ENCODE results near the gene DIO3. TPM values are rescaled to one million over a fixed set of nuclear protein-coding genes. Genes with fewer than 3 reads are reported as not detected.

Gene DIO3
- total RNA-seq, 1 experiment from 2014 or later = not detected

DNA sequence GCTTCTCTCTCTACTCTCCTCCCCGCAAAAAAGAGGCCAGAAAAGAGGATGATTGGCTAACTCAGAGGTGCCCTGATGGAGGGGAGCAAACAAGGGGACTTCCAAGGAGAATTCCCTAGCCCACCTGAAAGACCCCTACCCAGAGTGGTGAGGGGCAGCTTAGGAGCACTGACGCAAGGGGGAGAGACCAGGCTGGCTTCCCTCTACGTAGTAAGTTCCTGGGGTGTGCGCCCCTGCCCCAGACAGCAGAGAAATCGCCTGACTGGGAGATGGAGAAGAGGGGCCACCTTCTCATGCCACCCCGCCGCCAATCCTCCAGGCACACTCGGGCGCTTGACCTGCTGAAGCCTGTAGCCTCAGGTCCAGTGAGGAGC lies 2.1 kb upstream of the DIO3 start:
- Histone ChIP-seq H3K4me3 (ENCODE audit: low read length) (no peak overlapping the region), H3K9me2 (replicated peaks; ENCODE audit: insufficient read depth, low read length) (no peaks in the 10 kb centered on the region), H2AFZ (ENCODE audit: low read length) (no peak overlapping the region), H3K36me3 (ENCODE audit: insufficient read depth, low read length) (no peaks in the 10 kb centered on the region), H3K27me3 (ENCODE audit: low read length) (no peaks in the 10 kb centered on the region), H3K4me1 (ENCODE audit: low read length) (no peaks in the 10 kb centered on the region), H3K27ac (ENCODE audit: low read length) (no peak overlapping the region), H3K9ac (ENCODE audit: low read length) (no peak overlapping the region), H4K20me1 (ENCODE audit: insufficient read depth, low read depth, low read length) (no peaks in the 10 kb centered on the region), H3K9me3 (ENCODE audit: low read length) (peaks cover 3% of the 10 kb centered on the region; the same call in 1 of the 2 replicates), H3K4me2 (ENCODE audit: low read depth, low read length, poor library complexity, severe bottlenecking) (no peak overlapping the region), H3K79me2 (ENCODE audit: low read length) (no peaks in the 10 kb centered on the region)
- DNase-seq = no peak

- no peaks in the 10 kb centered on the region for H3K36me3 ChIP-seq (ENCODE audit: insufficient read depth, low read length)
- no peak overlapping the region for H3K9ac ChIP-seq (ENCODE audit: low read length)
- DNase-seq = no peak
- no peaks in the 10 kb centered on the region for H4K20me1 ChIP-seq (ENCODE audit: insufficient read depth, low read depth, low read length)
- H3K9me3 ChIP-seq (ENCODE audit: low read length) = peaks cover 3% of the 10 kb centered on the region; the same call in 1 of the 2 replicates
- no peaks in the 10 kb centered on the region for H3K79me2 ChIP-seq (ENCODE audit: low read length)
- H3K4me3 ChIP-seq (ENCODE audit: low read length) = no peak overlapping the region
- H3K27ac ChIP-seq (ENCODE audit: low read length) = no peak overlapping the region
- no peaks in the 10 kb centered on the region for H3K9me2 ChIP-seq (replicated peaks; ENCODE audit: insufficient read depth, low read length)
- no peaks in the 10 kb centered on the region for H3K4me1 ChIP-seq (ENCODE audit: low read length)
- H3K27me3 ChIP-seq (ENCODE audit: low read length) = no peaks in the 10 kb centered on the region
- H2AFZ ChIP-seq (ENCODE audit: low read length) = no peak overlapping the region
- H3K4me2 ChIP-seq (ENCODE audit: low read depth, low read length, poor library complexity, severe bottlenecking) = no peak overlapping the region
These were observed 1.4 kb upstream of the DIO3 start for GRCh38 chr14:101559624-101560533.

GRCh38 chr14:101560534-101561113 lies 671 bp upstream of the DIO3 start:
- H3K4me1 ChIP-seq (ENCODE audit: low read length) = no peaks in the 10 kb centered on the region

GRCh38 chr14:101561897-101562490 lies 699 bp downstream of the DIO3 start:
- no peak overlapping the region for H3K9ac ChIP-seq (ENCODE audit: low read length)
- H3K36me3 ChIP-seq (ENCODE audit: insufficient read depth, low read length) = no peaks in the 10 kb centered on the region
- no peak overlapping the region for H3K4me2 ChIP-seq (ENCODE audit: low read depth, low read length, poor library complexity, severe bottlenecking)
- no peak overlapping the region for H3K4me3 ChIP-seq (ENCODE audit: low read length)
- H3K9me3 ChIP-seq (ENCODE audit: low read length) = peaks cover 3% of the 10 kb centered on the region; the same call in 1 of the 2 replicates
- DNase-seq = no peak
- H3K27ac ChIP-seq (ENCODE audit: low read length) = no peak overlapping the region
- no peaks in the 10 kb centered on the region for H3K9me2 ChIP-seq (replicated peaks; ENCODE audit: insufficient read depth, low read length)
- H3K79me2 ChIP-seq (ENCODE audit: low read length) = no peaks in the 10 kb centered on the region
- H2AFZ ChIP-seq (ENCODE audit: low read length) = no peak overlapping the region
- H4K20me1 ChIP-seq (ENCODE audit: insufficient read depth, low read depth, low read length) = no peaks in the 10 kb centered on the region
- H3K4me1 ChIP-seq (ENCODE audit: low read length) = no peaks in the 10 kb centered on the region
- H3K27me3 ChIP-seq (ENCODE audit: low read length) = no peaks in the 10 kb centered on the region

More at GRCh38 chr14:101560534-101561113, 671 bp upstream of the DIO3 start:
- Histone ChIP-seq H3K9ac (ENCODE audit: low read length) (no peak overlapping the region), H2AFZ (ENCODE audit: low read length) (no peak overlapping the region), H3K4me2 (ENCODE audit: low read depth, low read length, poor library complexity, severe bottlenecking) (no peak overlapping the region), H3K36me3 (ENCODE audit: insufficient read depth, low read length) (no peaks in the 10 kb centered on the region), H3K9me3 (ENCODE audit: low read length) (peaks cover 3% of the 10 kb centered on the region; the same call in 1 of the 2 replicates), H4K20me1 (ENCODE audit: insufficient read depth, low read depth, low read length) (no peaks in the 10 kb centered on the region), H3K9me2 (replicated peaks; ENCODE audit: insufficient read depth, low read length) (no peaks in the 10 kb centered on the region), H3K79me2 (ENCODE audit: low read length) (no peaks in the 10 kb centered on the region), H3K27ac (ENCODE audit: low read length) (no peak overlapping the region), H3K4me3 (ENCODE audit: low read length) (no peak overlapping the region), H3K27me3 (ENCODE audit: low read length) (no peaks in the 10 kb centered on the region)
- no peak for DNase-seq

GRCh38 chr14:101562659-101563351 lies 1.5 kb downstream of the DIO3 start:
- H3K79me2 ChIP-seq (ENCODE audit: low read length) = no peaks in the 10 kb centered on the region
- no peak overlapping the region for H3K27ac ChIP-seq (ENCODE audit: low read length)
- H3K36me3 ChIP-seq (ENCODE audit: insufficient read depth, low read length) = no peaks in the 10 kb centered on the region
- no peaks in the 10 kb centered on the region for H3K9me2 ChIP-seq (replicated peaks; ENCODE audit: insufficient read depth, low read length)
- no peak overlapping the region for H2AFZ ChIP-seq (ENCODE audit: low read length)
- no peak for DNase-seq
- H3K4me3 ChIP-seq (ENCODE audit: low read length) = no peak overlapping the region
- peaks cover 3% of the 10 kb centered on the region; the same call in 1 of the 2 replicates for H3K9me3 ChIP-seq (ENCODE audit: low read length)
- H3K4me1 ChIP-seq (ENCODE audit: low read length) = no peaks in the 10 kb centered on the region
- no peak overlapping the region for H3K9ac ChIP-seq (ENCODE audit: low read length)
- H3K4me2 ChIP-seq (ENCODE audit: low read depth, low read length, poor library complexity, severe bottlenecking) = no peak overlapping the region
- H4K20me1 ChIP-seq (ENCODE audit: insufficient read depth, low read depth, low read length) = no peaks in the 10 kb centered on the region
- no peaks in the 10 kb centered on the region for H3K27me3 ChIP-seq (ENCODE audit: low read length)

GRCh38 chr14:101563352-101563653 lies 2.0 kb downstream of the DIO3 start:
- H3K9me3 ChIP-seq (ENCODE audit: low read length) = peaks cover 3% of the 10 kb centered on the region; the same call in 1 of the 2 replicates
- no peak overlapping the region for H3K9ac ChIP-seq (ENCODE audit: low read length)
- H2AFZ ChIP-seq (ENCODE audit: low read length) = no peak overlapping the region
- no peaks in the 10 kb centered on the region for H3K4me1 ChIP-seq (ENCODE audit: low read length)
- H4K20me1 ChIP-seq (ENCODE audit: insufficient read depth, low read depth, low read length) = no peaks in the 10 kb centered on the region
- H3K4me2 ChIP-seq (ENCODE audit: low read depth, low read length, poor library complexity, severe bottlenecking) = no peak overlapping the region
- H3K27ac ChIP-seq (ENCODE audit: low read length) = no peak overlapping the region
- no peaks in the 10 kb centered on the region for H3K9me2 ChIP-seq (replicated peaks; ENCODE audit: insufficient read depth, low read length)
- H3K27me3 ChIP-seq (ENCODE audit: low read length) = no peaks in the 10 kb centered on the region
- H3K79me2 ChIP-seq (ENCODE audit: low read length) = no peaks in the 10 kb centered on the region
- H3K36me3 ChIP-seq (ENCODE audit: insufficient read depth, low read length) = no peaks in the 10 kb centered on the region
- H3K4me3 ChIP-seq (ENCODE audit: low read length) = no peak overlapping the region
- no peak for DNase-seq

DNA sequence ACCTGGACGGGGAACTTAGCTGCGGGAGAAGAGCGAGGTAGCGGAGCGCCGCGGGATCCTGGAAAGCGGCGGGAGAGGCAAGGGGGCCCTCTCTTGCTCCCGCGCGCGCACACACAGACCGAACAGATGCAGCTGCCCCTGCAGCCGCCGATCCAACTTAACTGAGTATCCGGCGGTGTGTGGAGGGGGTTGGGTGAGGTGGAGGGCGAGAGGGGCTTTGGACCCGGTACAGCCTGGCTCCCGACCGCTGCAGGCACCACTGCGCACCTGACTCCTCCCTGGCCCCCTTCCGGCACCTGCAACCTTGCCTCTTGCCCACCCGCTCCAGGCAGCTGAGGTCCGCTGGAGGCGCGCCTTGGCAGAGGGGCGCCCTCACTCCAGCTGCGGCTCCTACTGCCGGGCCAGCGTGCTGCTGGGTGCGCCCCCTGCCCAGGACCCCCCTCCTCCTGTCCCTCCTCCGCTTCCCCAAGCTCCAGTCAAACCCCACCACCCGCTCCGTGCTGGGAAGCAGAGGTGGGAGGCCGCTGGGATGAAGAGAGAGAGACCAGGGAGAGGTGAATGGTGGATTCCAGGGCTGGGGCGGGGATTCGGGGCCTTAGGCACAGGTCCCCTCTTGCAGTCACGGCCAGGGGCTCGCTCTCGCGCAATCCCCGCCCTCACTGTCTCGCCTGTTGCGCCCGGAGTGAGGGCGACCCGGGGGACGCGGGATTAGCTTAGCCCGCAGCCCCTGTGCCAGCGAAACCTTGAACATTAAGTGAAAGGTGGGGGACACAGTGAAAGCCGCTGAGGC lies 2.6 kb downstream of the DIO3 start:
- H3K4me2 ChIP-seq (ENCODE audit: low read depth, low read length, poor library complexity, severe bottlenecking) = no peak overlapping the region
- no peaks in the 10 kb centered on the region for H3K27me3 ChIP-seq (ENCODE audit: low read length)

More for the DNA sequence above, 2.6 kb downstream of the DIO3 start:
- no peaks in the 10 kb centered on the region for H3K79me2 ChIP-seq (ENCODE audit: low read length)
- no peak overlapping the region for H2AFZ ChIP-seq (ENCODE audit: low read length)
- H3K27ac ChIP-seq (ENCODE audit: low read length) = no peak overlapping the region
- H3K36me3 ChIP-seq (ENCODE audit: insufficient read depth, low read length) = no peaks in the 10 kb centered on the region
- no peaks in the 10 kb centered on the region for H3K9me2 ChIP-seq (replicated peaks; ENCODE audit: insufficient read depth, low read length)
- H4K20me1 ChIP-seq (ENCODE audit: insufficient read depth, low read depth, low read length) = no peaks in the 10 kb centered on the region
- no peak overlapping the region for H3K4me3 ChIP-seq (ENCODE audit: low read length)
- no peak overlapping the region for H3K9ac ChIP-seq (ENCODE audit: low read length)
- peaks cover 3% of the 10 kb centered on the region; the same call in 1 of the 2 replicates for H3K9me3 ChIP-seq (ENCODE audit: low read length)
- H3K4me1 ChIP-seq (ENCODE audit: low read length) = no peaks in the 10 kb centered on the region
- no peak for DNase-seq

Data from Karpas-422 (cell line).